Activated CD8-positive, alpha-beta T cell treated with anti-CD3 and anti-CD28 coated beads for 36 hours (primary cell): ENCODE data around the gene GATD1. TPM values are rescaled to one million over a fixed set of nuclear protein-coding genes. Genes with fewer than 3 reads are reported as not detected.

Source experiments
- ATAC-seq: fragments of 200-7000 bp; cut with Tn5 transposase; one replicate; pipeline ENCODE4 v1.10.0; 2021; ENCODE audit warnings: mild to moderate bottlenecking, moderate library complexity
- CTCF ChIA-PET: fragments of 350-600 bp; sonication (Branson Sonifier 250); formaldehyde crosslinking; loops from one replicate; lab custom pipeline; 2021; ENCODE audit warnings: antibody characterized with exemption; lab: Charles Lee
- POLR2A ChIA-PET: fragments of 350-600 bp; sonication (Branson Sonifier 250); formaldehyde crosslinking; loops from one replicate; lab custom pipeline; 2021; ENCODE audit warnings: antibody characterized with exemption; lab: Charles Lee
- DNase-seq: peaks from one replicate; pipeline ENCODE4 v3.0.0-alpha.2; 2020
- H3K27ac Mint-ChIP-seq: one replicate; pipeline ENCODE4 v1.8.0; 2021; ENCODE audit warnings: mild to moderate bottlenecking, mixed read lengths
- H3K27me3 Mint-ChIP-seq: one replicate; pipeline ENCODE4 v1.8.0; 2021; ENCODE audit warnings: mixed read lengths
- H3K36me3 Mint-ChIP-seq: one replicate; pipeline ENCODE4 v1.8.0; 2021; ENCODE audit warnings: low read depth, mixed read lengths
- H3K4me1 Mint-ChIP-seq: one replicate; pipeline ENCODE4 v1.8.0; 2021; ENCODE audit warnings: low read depth, mixed read lengths
- H3K4me3 Mint-ChIP-seq: one replicate; pipeline ENCODE4 v1.8.0; 2021; ENCODE audit warnings: mild to moderate bottlenecking, moderate library complexity, mixed read lengths
- H3K9me3 Mint-ChIP-seq: one replicate; pipeline ENCODE4 v1.8.0; 2021; ENCODE audit warnings: mixed read lengths
- intact Hi-C: fragments of 100-400 bp; cut with micrococcal nuclease; formaldehyde crosslinking; loops from one replicate; pipeline ENCODE4 v1.10.0; 2022
- total RNA-seq, 2 experiments: library from RNA; stranded (reverse); gene quantifications; one replicate each; pipeline ENCODE4 v1.2.3, GENCODE V29; 2021
- TF ChIP-seq, protein P1 (sequence below): fragments of 200-600 bp; IDR thresholded peaks from one replicate; pipeline ENCODE4 v1.8.0; 2022; ENCODE audit warnings: antibody characterized with exemption, mild to moderate bottlenecking

Gene GATD1
- total RNA-seq, 2 experiments from 2014 or later: 45.8 to 48.8 TPM

DNA sequence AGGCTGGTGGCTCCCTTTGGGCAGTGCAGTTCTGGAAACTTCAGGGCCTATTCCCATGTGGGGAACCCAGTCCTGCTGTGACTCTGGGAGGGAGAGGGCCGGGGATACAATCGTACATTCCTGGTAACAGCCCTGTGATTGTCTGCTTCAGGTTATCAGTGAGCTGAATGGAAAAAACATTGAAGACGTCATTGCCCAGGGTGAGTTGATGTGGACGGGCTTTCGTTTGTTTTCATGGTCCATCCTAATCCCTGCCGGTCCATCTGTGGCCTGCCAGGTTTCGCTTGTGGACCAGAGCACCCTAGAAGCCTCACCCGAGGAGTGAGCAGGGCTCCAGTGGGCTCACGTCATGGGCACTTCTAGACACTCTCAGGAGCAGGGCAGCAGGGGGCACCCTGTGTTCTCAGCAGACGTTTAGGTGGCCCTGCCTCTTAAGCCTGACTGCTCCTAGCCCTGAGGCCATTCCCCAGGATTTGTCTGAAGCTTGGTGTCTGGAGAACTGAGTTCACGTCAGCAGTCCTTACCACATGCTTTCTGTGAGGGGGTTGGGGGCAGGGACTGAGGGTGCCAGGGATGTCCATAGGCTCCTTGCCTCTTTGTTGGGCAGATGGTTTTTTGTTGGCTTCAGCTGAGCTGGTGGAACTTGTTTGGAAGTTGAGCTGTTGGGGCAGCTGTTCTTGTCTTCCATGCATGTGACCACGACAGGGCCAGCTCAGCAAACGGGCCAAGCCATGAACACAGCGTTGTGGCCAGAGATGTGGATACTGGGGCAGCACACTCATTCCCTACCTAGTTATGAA lies 34.4 kb upstream of the GATD1 start:
- CTCF ChIA-PET: interaction anchor here (0.9 to 2.0 kb wide), 4 partner anchors 8 to 30 kb away, joined by 3 to 4 read pairs (median 3); partner anchors contain the start of gene POLR2L
- H3K4me1 Mint-ChIP-seq: peaks cover 28% of the 10 kb centered on the region
- peak overlapping the region; percentile 87 for H3K27ac Mint-ChIP-seq
- intact Hi-C loops: no loop called here
- no peaks in the 10 kb centered on the region for H3K9me3 Mint-ChIP-seq
- TF ChIP-seq, protein P1, sequence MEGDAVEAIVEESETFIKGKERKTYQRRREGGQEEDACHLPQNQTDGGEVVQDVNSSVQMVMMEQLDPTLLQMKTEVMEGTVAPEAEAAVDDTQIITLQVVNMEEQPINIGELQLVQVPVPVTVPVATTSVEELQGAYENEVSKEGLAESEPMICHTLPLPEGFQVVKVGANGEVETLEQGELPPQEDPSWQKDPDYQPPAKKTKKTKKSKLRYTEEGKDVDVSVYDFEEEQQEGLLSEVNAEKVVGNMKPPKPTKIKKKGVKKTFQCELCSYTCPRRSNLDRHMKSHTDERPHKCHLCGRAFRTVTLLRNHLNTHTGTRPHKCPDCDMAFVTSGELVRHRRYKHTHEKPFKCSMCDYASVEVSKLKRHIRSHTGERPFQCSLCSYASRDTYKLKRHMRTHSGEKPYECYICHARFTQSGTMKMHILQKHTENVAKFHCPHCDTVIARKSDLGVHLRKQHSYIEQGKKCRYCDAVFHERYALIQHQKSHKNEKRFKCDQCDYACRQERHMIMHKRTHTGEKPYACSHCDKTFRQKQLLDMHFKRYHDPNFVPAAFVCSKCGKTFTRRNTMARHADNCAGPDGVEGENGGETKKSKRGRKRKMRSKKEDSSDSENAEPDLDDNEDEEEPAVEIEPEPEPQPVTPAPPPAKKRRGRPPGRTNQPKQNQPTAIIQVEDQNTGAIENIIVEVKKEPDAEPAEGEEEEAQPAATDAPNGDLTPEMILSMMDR: no peak
- POLR2A ChIA-PET: interaction anchor here (0.6 to 15.6 kb wide), 10 partner anchors 8 to 543 kb away, joined by 3 to 273 read pairs (median 6); partner anchors contain the start of genes CD151, CRACR2B, DEAF1 and GATD1
- ATAC-seq (no peak), DNase-seq (no peak)
- no peaks in the 10 kb centered on the region for H3K27me3 Mint-ChIP-seq
- H3K36me3 Mint-ChIP-seq: peaks cover 44% of the 10 kb centered on the region
- H3K4me3 Mint-ChIP-seq: peak overlapping the region; percentile 87

DNA sequence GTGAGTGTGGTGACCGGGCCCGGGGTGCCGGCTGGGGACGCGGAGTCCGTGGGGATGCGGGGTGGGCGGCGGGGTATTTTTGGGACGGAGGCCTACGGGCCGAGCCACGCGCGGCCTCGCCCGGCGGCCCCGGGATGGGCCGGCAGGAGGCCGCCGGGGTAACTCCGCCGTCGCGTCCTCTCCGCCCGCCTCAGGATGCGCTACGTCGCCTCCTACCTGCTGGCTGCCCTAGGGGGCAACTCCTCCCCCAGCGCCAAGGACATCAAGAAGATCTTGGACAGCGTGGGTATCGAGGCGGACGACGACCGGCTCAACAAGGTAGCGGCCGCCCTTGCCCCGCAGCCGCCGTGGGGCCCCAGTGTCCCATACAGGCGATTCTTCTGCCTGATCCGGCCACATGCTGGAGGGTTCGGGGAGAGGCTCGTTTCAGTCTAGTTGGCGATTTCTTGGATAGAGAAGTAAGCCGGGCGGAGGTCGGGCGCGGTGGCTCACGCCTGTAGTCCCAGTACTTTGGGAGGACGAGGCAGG lies 32.8 kb upstream of the GATD1 start:
- Mint-ChIP-seq H3K27me3 (no peaks in the 10 kb centered on the region), H3K4me1 (peaks cover 28% of the 10 kb centered on the region), H3K9me3 (no peaks in the 10 kb centered on the region), H3K36me3 (peaks cover 39% of the 10 kb centered on the region), H3K27ac (peak overlapping the region; percentile 99), H3K4me3 (peak overlapping the region; percentile 87)
- DNase-seq (no peak), ATAC-seq (no peak)
- POLR2A ChIA-PET: interaction anchor here (1.3 to 15.6 kb wide), 6 partner anchors 9 to 541 kb away, joined by 3 to 273 read pairs (median 16); partner anchors contain the start of genes CD151, CRACR2B, PNPLA2 and POLR2L
- CTCF ChIA-PET: interaction anchor here (1.7 kb wide), 1 partner anchor 12 kb away, joined by 7 read pairs; the partner anchor contains the start of gene SLC25A22
- TF ChIP-seq, protein P1: no peak
- intact Hi-C loops: no loop called here

DNA sequence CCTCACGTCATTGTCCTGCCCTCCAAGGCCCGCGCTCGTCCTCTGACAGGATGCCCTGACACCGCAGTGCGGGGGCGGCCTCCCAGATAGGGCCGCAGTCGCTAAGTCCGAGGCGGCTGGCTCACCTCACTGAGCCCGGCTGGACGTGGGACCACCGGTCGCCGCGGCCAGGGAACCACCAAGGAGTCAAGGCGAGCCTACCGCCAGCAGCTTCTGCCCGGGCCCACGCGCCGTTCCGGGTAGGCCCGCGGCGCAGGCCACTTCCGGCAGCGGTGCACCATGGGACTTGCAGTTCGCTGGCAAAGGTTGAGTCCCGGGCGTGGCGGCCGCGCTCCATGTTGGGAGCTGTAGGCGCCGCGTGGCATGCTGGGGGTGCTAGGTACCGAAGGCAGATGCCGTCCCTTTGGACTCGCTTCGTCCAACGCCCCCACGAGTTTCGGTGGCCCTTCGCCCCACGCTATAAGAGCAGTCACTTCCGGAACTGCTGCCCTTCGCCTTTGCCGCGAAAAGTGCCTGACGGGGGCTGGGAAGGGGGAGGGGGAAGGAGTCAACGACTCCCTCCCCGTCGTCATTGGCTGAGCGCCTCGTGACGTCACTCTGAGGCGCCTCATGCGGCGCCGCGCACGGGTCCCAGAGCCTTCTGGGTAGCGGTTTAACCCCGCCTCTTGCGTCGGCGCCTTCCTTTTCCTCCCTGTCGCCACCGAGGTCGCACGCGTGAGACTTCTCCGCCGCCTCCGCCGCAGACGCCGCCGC lies 32.2 kb upstream of the GATD1 start, which contains the start of gene RPLP2:
Gene RPLP2, plus strand, starts transcription at position 681 of the 753 bp plus-strand sequence. CDS start 268 bp downstream, outside the sequence.
- Mint-ChIP-seq H3K36me3 (peaks cover 39% of the 10 kb centered on the region), H3K9me3 (no peaks in the 10 kb centered on the region), H3K27me3 (no peaks in the 10 kb centered on the region), H3K4me1 (peaks cover 28% of the 10 kb centered on the region), H3K27ac (peak within 1 kb of the TSS; percentile 99), H3K4me3 (peak within 1 kb of the TSS; percentile 87)
- ChIA-PET POLR2A (interaction anchor here (1.3 to 15.6 kb wide), 7 partner anchors 10 to 33 kb away, joined by 4 to 273 read pairs (median 9); partner anchors contain the start of genes CD151, CRACR2B, PNPLA2 and POLR2L), CTCF (interaction anchor here (0.9 to 1.7 kb wide), 3 partner anchors 9 to 13 kb away, joined by 3 to 7 read pairs (median 3); partner anchors contain the start of genes PNPLA2 and SLC25A22)
- DNase-seq: peak; percentile 99
- ATAC-seq: peak; percentile 79
- intact Hi-C loops: no loop called here
- TF ChIP-seq, protein P1: no peak

DNA sequence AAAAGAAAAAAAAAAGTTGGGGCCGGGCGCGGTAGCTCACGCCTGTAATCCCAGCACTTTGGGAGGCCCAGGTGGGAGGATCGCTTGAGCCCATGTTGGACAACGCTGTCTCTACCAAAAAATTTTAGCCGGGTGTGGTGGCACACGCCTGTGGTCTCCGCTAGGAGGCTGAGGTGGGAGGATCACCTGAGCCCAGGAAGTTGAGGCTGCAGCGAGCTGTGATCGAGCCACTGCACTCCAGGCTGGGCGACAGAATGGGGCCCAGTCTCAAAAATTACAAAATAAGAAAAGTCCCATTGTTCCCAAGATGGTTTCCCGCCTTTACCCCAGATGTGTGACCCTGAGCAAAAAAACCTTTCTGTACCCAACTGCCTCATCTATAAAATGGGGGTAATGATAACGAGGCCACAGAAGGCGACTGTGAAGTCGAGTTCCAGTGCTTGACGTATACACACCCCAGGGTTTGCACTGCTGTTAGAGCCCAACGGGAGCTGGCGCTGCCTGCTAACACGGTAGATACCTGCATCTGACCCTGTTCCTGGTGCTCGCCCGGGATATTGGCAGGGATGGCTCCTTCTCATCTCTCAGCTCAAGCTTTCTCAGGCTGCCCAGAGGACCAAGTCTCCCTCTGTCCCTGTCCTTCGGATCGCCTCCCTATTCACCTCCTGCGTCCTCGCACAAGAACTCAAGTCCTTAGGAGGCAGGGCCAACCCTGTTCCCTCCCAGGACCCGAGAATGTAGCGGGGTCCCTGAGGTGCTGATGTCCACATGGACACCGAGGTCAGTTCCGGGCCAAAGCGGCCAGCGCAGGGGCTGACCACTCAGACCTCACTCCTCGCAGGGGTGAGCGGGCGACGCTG lies 31.4 kb upstream of the GATD1 start:
- H3K27me3 Mint-ChIP-seq: no peaks in the 10 kb centered on the region
- intact Hi-C loops: no loop called here
- ATAC-seq: no peak
- H3K27ac Mint-ChIP-seq: peak overlapping the region; percentile 99
- peaks cover 28% of the 10 kb centered on the region for H3K4me1 Mint-ChIP-seq
- H3K4me3 Mint-ChIP-seq: peak overlapping the region; percentile 87
- TF ChIP-seq, protein P1: peak; percentile 16
- peak; percentile 58 for DNase-seq
- ChIA-PET POLR2A (interaction anchor here (1.0 to 15.6 kb wide), 7 partner anchors 9 to 32 kb away, joined by 3 to 273 read pairs (median 9); partner anchors contain the start of genes CD151, CEND1, CRACR2B and PNPLA2), CTCF (interaction anchor here (0.9 to 1.7 kb wide), 4 partner anchors 10 to 83 kb away, joined by 3 to 7 read pairs (median 3); partner anchors contain the start of genes PNPLA2 and SLC25A22)
- peaks cover 37% of the 10 kb centered on the region for H3K36me3 Mint-ChIP-seq
- H3K9me3 Mint-ChIP-seq: no peaks in the 10 kb centered on the region
